A549 (cell line): Measurements from ENCODE around the gene FHAD1. TPM values are rescaled to one million over a fixed set of nuclear protein-coding genes. Genes with fewer than 3 reads are reported as not detected.

ENCODE experiments used
- ATAC-seq, 2 experiments: fragments of 200-7000 bp in 1 of 2; fragments of >200 bp in 1 of 2; cut with Nextera tagmentation in 1 of 2; cut with Tn5 transposase in 1 of 2; 3 replicates each; pipeline versions ENCODE4 v1.8.0 to v1.9.1; 2018 to 2020; ENCODE audit warnings: mild to moderate bottlenecking in 1 of 2, moderate library complexity in 1 of 2
- CTCF ChIA-PET: fragments of 300-600 bp; sonication (Branson Sonifier 250); formaldehyde crosslinking; extraction: SDS; loops from one replicate; lab custom pipeline; 2021; ENCODE audit warnings: antibody characterized with exemption, inconsistent platforms; lab: Yijun Ruan, JAX
- POLR2A ChIA-PET: fragments of 350-600 bp; formaldehyde crosslinking; extraction: SDS; loops from one replicate; lab custom pipeline; 2021; ENCODE audit warnings: antibody characterized with exemption, inconsistent platforms; lab: Yijun Ruan, JAX
- DNase-seq, 2 experiments: peaks; one replicate each; pipeline versions ENCODE4 v3.0.0 to v3.0.0-alpha.2; 2011 to 2016; ENCODE audit warnings: low read depth in 1 of 2, low spot score in 1 of 2
- FAIRE-seq: peaks from 2 replicates; lab custom pipeline; 2011; peaks lifted over from hg19 to GRCh38; lab: Jason Lieb, UNC
- H3K27ac ChIP-seq, 2 experiments: fragments of >200 bp; sonication (Bioruptor Twin); formaldehyde crosslinking; 3 replicates each; pipeline ENCODE4 v1.5.1; 2016 to 2017
- H3K4me1 ChIP-seq: fragments of >200 bp; sonication (Bioruptor Twin); formaldehyde crosslinking; 3 replicates; pipeline ENCODE4 v1.6.1; 2016
- H3K4me2 ChIP-seq: fragments of >200 bp; sonication (Bioruptor Twin); formaldehyde crosslinking; 3 replicates; pipeline ENCODE4 v1.6.1; 2016
- H3K4me3 ChIP-seq: fragments of >200 bp; sonication (Bioruptor Twin); formaldehyde crosslinking; 3 replicates; pipeline ENCODE4 v1.5.1; 2016
- H3K9me3 ChIP-seq: fragments of >200 bp; sonication (Bioruptor Twin); formaldehyde crosslinking; 3 replicates; pipeline ENCODE4 v1.6.1; 2016
- BCL3 ChIP-seq: fragments of >200 bp; sonication (Bioruptor Twin); formaldehyde crosslinking; IDR thresholded peaks from 3 replicates; pipeline ENCODE4 v1.6.1; 2016
- CHD2 ChIP-seq: fragments of 150-350 bp; IDR thresholded peaks from 2 replicates; pipeline ENCODE4 v1.6.1; 2014; ENCODE audit warnings: low read length; ENCODE audit not compliant: partially characterized antibody
- E2F6 ChIP-seq: IDR thresholded peaks from 2 replicates; pipeline ENCODE4 v1.6.1; 2012; ENCODE audit warnings: low read depth, borderline replicate concordance
- EHF ChIP-seq: fragments of 250-450 bp; sonication (Bioruptor Pico); IDR thresholded peaks from 2 replicates; pipeline ENCODE4 v1.5.0; 2020; ENCODE audit warnings: mild to moderate bottlenecking
- EHMT2 ChIP-seq: fragments of 200-600 bp; sonication (generic); IDR thresholded peaks from 2 replicates; pipeline ENCODE4 v1.6.1; 2016; ENCODE audit warnings: antibody characterized with exemption, low read depth, mild to moderate bottlenecking, moderate library complexity
- ELK1 ChIP-seq: fragments of 150-350 bp; IDR thresholded peaks from 2 replicates; pipeline ENCODE4 v1.6.1; 2014; ENCODE audit warnings: low read depth, mild to moderate bottlenecking, low read length
- EP300 ChIP-seq, 2 experiments: fragments of >200 bp; sonication (Bioruptor Twin); formaldehyde crosslinking; IDR thresholded peaks; 2 replicates in 1 of 2; 3 replicates in 1 of 2; pipeline ENCODE4 v1.6.1; 2016 to 2017
- FOSB ChIP-seq: fragments of 250-450 bp; sonication (Bioruptor Pico); IDR thresholded peaks from 2 replicates; pipeline ENCODE4 v1.5.0; 2020; ENCODE audit warnings: mild to moderate bottlenecking, moderate library complexity
- GATA3 ChIP-seq: IDR thresholded peaks from 2 replicates; pipeline ENCODE4 v1.6.1; 2012; ENCODE audit warnings: borderline replicate concordance
- HDAC2 ChIP-seq: fragments of 200-600 bp; sonication (generic); IDR thresholded peaks from 2 replicates; pipeline ENCODE4 v1.6.1; 2016
- HES2 ChIP-seq: fragments of >200 bp; sonication (Bioruptor Twin); formaldehyde crosslinking; IDR thresholded peaks from 2 replicates; pipeline ENCODE4 v1.6.1; 2016
- HOXA7 ChIP-seq: fragments of 250-450 bp; sonication (Bioruptor Pico); IDR thresholded peaks from 2 replicates; pipeline ENCODE4 v1.5.0; 2020; ENCODE audit warnings: mild to moderate bottlenecking, moderate library complexity
- HOXB13 ChIP-seq: fragments of 250-450 bp; sonication (Bioruptor Pico); IDR thresholded peaks from 2 replicates; pipeline ENCODE4 v1.5.0; 2020; ENCODE audit warnings: low read depth, mild to moderate bottlenecking, moderate library complexity
- JUN ChIP-seq, 2 experiments: fragments of >200 bp; sonication (Bioruptor Twin); formaldehyde crosslinking; IDR thresholded peaks; 2 replicates in 1 of 2; 3 replicates in 1 of 2; pipeline ENCODE4 v1.6.1; 2016 to 2017
- KDM1A ChIP-seq: fragments of 200-600 bp; sonication (generic); IDR thresholded peaks from 2 replicates; pipeline ENCODE4 v1.6.1; 2016; ENCODE audit warnings: low read depth, mild to moderate bottlenecking
- MAX ChIP-seq: IDR thresholded peaks from 2 replicates; pipeline ENCODE4 v1.6.1; 2012
- MYC ChIP-seq: IDR thresholded peaks from 2 replicates; pipeline ENCODE4 v1.6.1; 2012; ENCODE audit warnings: mild to moderate bottlenecking, inconsistent platforms, low read length, improper control_type of control experiment, borderline replicate concordance
- NPAS2 ChIP-seq: fragments of 250-450 bp; sonication (Bioruptor Pico); IDR thresholded peaks from 2 replicates; pipeline ENCODE4 v1.8.0; 2022; ENCODE audit warnings: mild to moderate bottlenecking, moderate library complexity, borderline replicate concordance
- NR3C1 ChIP-seq: fragments of >200 bp; sonication (Bioruptor Twin); formaldehyde crosslinking; IDR thresholded peaks from 3 replicates; pipeline ENCODE4 v1.6.1; 2017
- PHF8 ChIP-seq: fragments of 200-600 bp; sonication (generic); IDR thresholded peaks from 2 replicates; pipeline ENCODE4 v1.6.1; 2016; ENCODE audit warnings: low read depth, mild to moderate bottlenecking, antibody characterized with exemption, moderate library complexity, borderline replicate concordance
- POLR2AphosphoS2 ChIP-seq: conservative IDR thresholded peaks from 2 replicates; pipeline ENCODE4 v1.6.1; 2012; ENCODE audit warnings: low read length, improper control_type of control experiment, inconsistent platforms
- RAD21 ChIP-seq, 2 experiments: fragments of >200 bp in 1 of 2; sonication (Bioruptor Twin) in 1 of 2; formaldehyde crosslinking in 1 of 2; IDR thresholded peaks in 1 of 2; conservative IDR thresholded peaks in 1 of 2; 2 replicates in 1 of 2; 3 replicates in 1 of 2; pipeline ENCODE4 v1.6.1; 2012 to 2018; ENCODE audit warnings: inconsistent platforms in 1 of 2
- RNF2 ChIP-seq: fragments of 200-600 bp; sonication (generic); IDR thresholded peaks from 2 replicates; pipeline ENCODE4 v1.6.1; 2016; ENCODE audit warnings: low read depth, mild to moderate bottlenecking, antibody characterized with exemption, moderate library complexity, borderline replicate concordance
- SMC3 ChIP-seq: fragments of >200 bp; sonication (Bioruptor Twin); formaldehyde crosslinking; IDR thresholded peaks from 3 replicates; pipeline ENCODE4 v1.6.1; 2018; ENCODE audit warnings: inconsistent platforms
- SREBF2 ChIP-seq: fragments of 450-650 bp; IDR thresholded peaks from 2 replicates; pipeline ENCODE4 v1.6.1; 2014; ENCODE audit warnings: mild to moderate bottlenecking, moderate library complexity
- USF2 ChIP-seq: fragments of 450-650 bp; IDR thresholded peaks from 2 replicates; pipeline ENCODE4 v1.6.1; 2014; ENCODE audit warnings: antibody characterized with exemption
- ZC3H11A ChIP-seq: fragments of 450-650 bp; IDR thresholded peaks from 2 replicates; pipeline ENCODE4 v1.6.1; 2014; ENCODE audit warnings: antibody characterized with exemption, mild to moderate bottlenecking
- WGBS: methylation state at CpG from one replicate; pipeline ENCODE4 v1.1.6; 2017; ENCODE audit errors: missing lambda C conversion rate; 5-methylcytosine and 5-hydroxymethylcytosine counted together
- polyA plus RNA-seq, 4 experiments: library from polyadenylated mRNA; depleted of rRNA in 3 of 4; stranded (reverse); fragments of >200 nt; fragmentation: RNase III in 1 of 4; extraction: RNeasy Plus Mini Kit Qiagen cat#74134 plus additional on column Dnase treatment in 1 of 4; gene quantifications; 2 replicates in 3 of 4; 3 replicates in 1 of 4; pipeline ENCODE4 v1.2.3, GENCODE V29; 2011 to 2017

Gene FHAD1
- polyA plus RNA-seq, 2 of the 4 experiments (the other 2 are of a cell fraction), result 0.31 to 0.32 TPM

GRCh38 chr1:15402809-15403450 lies 155.9 kb downstream of the FHAD1 start:
- FAIRE-seq, result no peak
- DNase-seq, result no peak
- Histone ChIP-seq H3K27ac (no peak overlapping the region), H3K4me2 (no peak overlapping the region), H3K4me3 (no peak overlapping the region), H3K4me1 (peaks cover 13% of the 10 kb centered on the region), H3K9me3 (peaks cover 7% of the 10 kb centered on the region; the same call in 2 of the 3 replicates)
- TF ChIP-seq NPAS2, result no peak
- no peak for TF ChIP-seq FOSB
- TF ChIP-seq GATA3, result no peak
- no peak for TF ChIP-seq HES2
- no peak for TF ChIP-seq EHF (CRISPR knock-in tag)
- TF ChIP-seq RAD21 (conservative IDR thresholded peaks at IDR 0.05 in 1 of 2, IDR thresholded peaks at IDR 0.05 in 1 of 2), result no peak
- no peak for TF ChIP-seq BCL3
- TF ChIP-seq SMC3, result no peak
- TF ChIP-seq PHF8, result no peak
- POLR2A ChIA-PET, result no interaction called here
- ATAC-seq, result no peak
- CTCF ChIA-PET, result interaction anchor here (0.7 to 4.0 kb wide), 2 partner anchors 19 to 79 kb away, joined by 3 to 14 read pairs; no protein-coding TSS in a partner anchor
- WGBS, result 95% methylated on average over 3 of the region's 5 CpGs

GRCh38 chr1:15403962-15404580 lies 157.0 kb downstream of the FHAD1 start:
- DNase-seq, result no peak
- POLR2A ChIA-PET, result no interaction called here
- Histone ChIP-seq H3K4me3 (no peak overlapping the region), H3K9me3 (peaks cover 7% of the 10 kb centered on the region; the same call in 2 of the 3 replicates), H3K4me2 (no peak overlapping the region), H3K27ac (no peak overlapping the region), H3K4me1 (peaks cover 24% of the 10 kb centered on the region)
- CTCF ChIA-PET, result interaction anchor here (3.2 kb wide), 1 partner anchor 28 kb away, joined by 11 read pairs; no protein-coding TSS in a partner anchor
- 92% methylated on average over 9 of the region's 9 CpGs for WGBS
- FAIRE-seq, result no peak
- no peak for TF ChIP-seq EP300 (IDR thresholded peaks at IDR 0.05)
- no peak for TF ChIP-seq CHD2
- no peak for TF ChIP-seq USF2
- ATAC-seq, result no peak

GRCh38 chr1:15405106-15405850 lies 158.3 kb downstream of the FHAD1 start:
- peaks cover 26% of the 10 kb centered on the region for H3K4me1 ChIP-seq
- H3K9me3 ChIP-seq, result no peaks in the 10 kb centered on the region
- POLR2A ChIA-PET, result no interaction called here
- peak overlapping the region in 1 of 2 experiments; percentile 23; a peak in 1 of 6 replicates for H3K27ac ChIP-seq
- H3K4me2 ChIP-seq, result no peak overlapping the region
- DNase-seq, result no peak
- FAIRE-seq, result no peak
- H3K4me3 ChIP-seq, result no peak overlapping the region
- CTCF ChIA-PET, result interaction anchor here (0.6 to 3.2 kb wide), 5 partner anchors 10 to 125 kb away, joined by 3 to 11 read pairs (median 3); no protein-coding TSS in a partner anchor
- no peak for ATAC-seq
- TF ChIP-seq EP300 (IDR thresholded peaks at IDR 0.05) (no peak), PHF8 (no peak), RNF2 (no peak), HDAC2 (no peak), EHMT2 (no peak), JUN (IDR thresholded peaks at IDR 0.05) (no peak), ZC3H11A (no peak), FOSB (no peak), HOXB13 (CRISPR knock-in tag) (no peak), HOXA7 (no peak), NR3C1 (no peak), SREBF2 (no peak), E2F6 (no peak), NPAS2 (no peak), CHD2 (no peak), MAX (no peak), ELK1 (no peak), POLR2AphosphoS2 (no peak), MYC (no peak), KDM1A (no peak)
- WGBS, result 90% methylated on average over 9 of the region's 9 CpGs
